Stimulated activated CD8-positive, alpha-beta memory T cell treated with anti-CD3 and anti-CD28 coated beads, Interleukin-4, amount 100 ng/mL, for 48 hours (primary cell): Measurements from ENCODE around the gene SMYD5.
"Not testable (repeated sequence)": the region's sequence is repeated elsewhere in the genome, so short reads cannot be mapped to it uniquely, and the experiment has no call there.

Source experiments
- DNase-seq: peaks from one replicate; pipeline ENCODE4 v3.0.0-alpha.2; 2020

The SMYD5 gene

DNA sequence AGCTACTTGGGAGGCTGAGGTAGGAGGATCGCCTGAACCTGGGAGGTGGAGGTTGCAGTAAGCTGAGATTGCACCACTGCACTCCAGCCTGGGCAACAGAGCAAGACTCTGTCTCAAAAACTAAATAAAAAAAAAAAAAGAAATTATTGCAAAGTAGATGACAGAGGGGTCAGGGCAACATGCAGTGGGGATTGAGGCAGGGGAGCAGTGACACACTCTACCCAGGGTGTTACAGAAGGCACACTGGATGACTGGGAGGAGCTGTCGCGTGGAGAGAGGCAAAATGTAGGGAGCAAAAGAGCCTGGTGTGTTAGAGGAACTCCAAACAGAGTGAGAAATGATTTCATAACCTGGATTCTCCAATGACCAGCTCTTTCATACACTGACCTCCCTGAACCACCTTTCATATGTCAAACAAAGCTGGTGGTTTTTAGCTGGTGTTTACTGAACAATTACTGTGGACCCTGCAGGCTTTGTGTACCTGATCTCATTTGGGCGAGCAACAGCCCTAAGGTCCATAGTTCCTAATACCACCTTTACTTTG, 48.1 kb downstream of the SMYD5 start:
- DNase-seq, result no peak

DNA sequence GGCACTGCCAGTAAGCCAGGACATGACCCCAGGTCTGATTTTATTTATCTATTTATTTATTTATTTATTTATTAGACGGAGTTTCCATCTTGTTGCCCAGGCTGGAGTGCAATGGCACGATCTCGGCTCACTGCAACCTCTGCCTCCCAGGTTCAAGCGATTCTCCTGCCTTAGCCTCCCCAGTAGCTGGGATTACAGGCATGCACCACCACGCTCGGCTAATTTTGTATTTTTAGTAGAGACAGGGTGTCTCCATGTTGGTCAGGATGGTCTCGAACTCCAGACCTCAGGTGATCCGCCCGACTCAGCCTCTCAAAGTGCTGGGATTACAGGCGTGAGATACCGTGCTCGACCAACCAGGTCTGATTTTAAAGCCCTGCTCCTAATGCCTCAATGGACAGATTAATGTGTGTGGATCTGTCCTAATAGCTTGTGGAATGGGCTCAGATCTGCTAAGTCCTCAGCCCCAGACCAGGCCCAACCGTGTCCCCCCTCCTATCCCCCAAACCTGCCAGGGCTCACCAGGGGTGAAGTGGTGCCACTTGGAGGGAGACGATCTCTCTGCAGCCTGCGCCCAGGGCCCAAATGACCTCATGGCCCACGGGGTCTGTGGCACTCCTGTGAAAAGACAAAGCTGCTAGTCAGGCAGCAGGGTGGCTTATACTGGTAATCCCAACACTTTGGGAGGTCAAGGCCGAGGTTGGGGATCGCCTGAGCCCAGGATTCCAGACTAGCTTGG, 48.8 kb downstream of the SMYD5 start:
- DNase-seq, result not testable (repeated sequence)

DNA sequence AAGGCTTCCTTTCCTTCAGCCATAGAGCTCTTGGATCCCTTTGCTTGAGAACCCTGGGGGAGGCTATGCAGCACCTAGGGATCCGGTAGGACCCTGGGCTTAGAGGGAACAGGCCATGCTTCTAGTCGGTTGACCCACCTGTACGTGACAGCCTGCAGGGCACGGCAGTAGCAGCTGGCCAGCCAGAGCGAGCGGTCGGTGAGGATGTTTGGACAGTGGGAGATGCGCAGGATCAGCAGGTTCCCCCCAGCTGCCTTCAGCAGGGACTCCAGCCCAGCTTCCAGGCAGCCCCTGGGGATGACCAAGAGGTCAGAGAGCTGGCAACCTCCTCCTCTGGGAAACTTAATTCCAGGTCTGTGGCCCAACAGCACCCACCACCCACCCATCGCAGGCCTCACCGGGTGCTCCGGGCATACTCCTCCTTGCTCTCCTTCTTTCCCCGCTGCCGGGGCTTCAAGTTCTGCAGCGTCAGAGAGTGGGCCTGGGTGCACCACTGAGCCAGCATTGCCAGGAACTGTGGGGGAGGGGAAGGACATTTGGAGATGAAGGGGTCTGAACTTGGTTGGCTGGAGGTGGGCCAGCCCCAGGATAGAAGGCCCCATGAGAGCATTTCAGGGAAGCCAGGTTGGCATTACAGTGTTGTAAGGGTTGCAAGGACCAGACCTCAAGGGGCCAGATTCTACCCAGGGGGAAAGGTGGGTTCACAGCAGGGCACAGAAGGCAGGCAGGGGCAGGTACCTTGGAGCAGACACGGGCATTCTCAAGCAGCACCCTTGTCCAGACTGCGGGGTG, 49.7 kb downstream of the SMYD5 start:
- no peak for DNase-seq

GRCh38 chr2:73264332-73264606, 50.2 kb downstream of the SMYD5 start:
- DNase-seq, result no peak

DNA sequence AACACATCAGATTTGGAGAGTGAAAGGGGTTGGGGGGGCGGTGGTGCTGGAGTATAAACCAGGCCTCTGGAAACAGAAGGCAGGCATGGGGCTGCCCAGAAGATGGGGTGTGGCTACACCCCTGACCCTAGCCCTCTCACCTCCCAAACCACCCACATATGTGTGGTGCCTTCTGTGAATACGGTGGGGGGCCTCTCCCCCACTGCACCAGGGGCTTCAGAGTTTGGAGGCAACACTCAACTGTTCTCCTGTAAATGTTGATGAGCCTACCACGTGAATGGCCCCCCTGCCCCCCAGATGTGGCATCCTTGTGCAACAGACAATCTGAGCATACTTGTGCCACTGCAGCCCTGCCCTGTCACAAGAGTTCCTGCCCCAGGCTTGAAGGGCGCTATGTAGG, 50.7 kb downstream of the SMYD5 start:
- no peak for DNase-seq

- no peak for DNase-seq
Measured at GRCh38 chr2:73265298-73266060, 51.4 kb downstream of the SMYD5 start.

DNA sequence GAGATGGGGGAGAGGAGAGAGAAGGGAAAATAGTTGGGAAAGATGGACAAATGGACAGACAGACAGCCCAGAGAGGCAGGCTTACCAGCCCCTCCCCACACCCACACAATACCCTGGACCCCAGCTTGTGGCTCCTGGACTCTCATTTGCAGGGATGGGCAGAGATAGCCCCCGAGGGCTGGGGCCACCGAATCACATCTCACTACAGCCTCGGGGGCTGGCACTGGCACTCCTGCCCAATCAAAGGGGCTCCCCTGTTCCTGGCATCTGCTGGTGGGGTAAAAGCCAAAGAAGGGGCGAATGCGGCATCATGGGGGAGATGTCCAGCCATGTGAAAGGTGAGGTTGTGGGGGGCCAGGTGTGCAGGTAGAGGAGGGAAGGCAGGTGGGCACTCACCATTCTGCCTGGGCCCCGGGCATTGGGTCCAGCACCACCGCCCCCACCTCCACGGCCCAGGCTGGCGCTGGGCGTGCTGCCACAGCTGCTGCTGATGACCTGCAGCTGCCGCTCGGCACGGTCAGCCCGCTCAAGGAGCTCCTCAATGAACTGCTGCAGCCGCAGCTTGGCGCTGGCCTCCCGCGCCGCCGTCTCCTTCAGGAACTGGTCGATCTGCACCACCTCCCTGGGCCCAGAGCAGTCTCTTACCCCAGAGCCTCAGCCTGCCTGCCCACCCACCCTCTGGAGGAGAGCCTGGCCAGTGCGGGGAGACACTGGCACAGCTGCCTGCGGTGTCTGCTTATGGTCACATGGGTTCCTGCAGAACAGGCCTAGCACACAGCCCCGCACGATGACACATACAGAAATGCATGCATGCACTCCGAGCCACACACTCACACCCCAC, 52.2 kb downstream of the SMYD5 start:
- no peak for DNase-seq

DNA sequence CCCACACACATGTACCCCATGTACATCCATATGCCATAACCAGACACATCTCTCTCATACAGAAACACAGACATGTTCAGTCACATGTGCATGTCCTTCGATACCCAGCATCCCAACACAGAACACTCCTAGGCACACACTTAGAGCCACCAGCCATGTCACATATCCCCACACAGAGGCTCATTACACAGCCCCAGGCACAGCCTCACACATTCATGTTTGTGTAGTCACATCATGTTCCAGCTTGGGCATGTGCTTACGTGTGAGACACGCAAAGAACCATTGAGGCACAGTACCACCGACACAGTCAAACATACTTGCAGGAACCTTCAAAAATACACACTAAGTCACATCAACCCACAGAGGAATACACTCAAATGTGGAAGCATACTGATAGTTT, 53.0 kb downstream of the SMYD5 start:
- DNase-seq, result no peak

GRCh38 chr2:73268366-73268829, 54.4 kb downstream of the SMYD5 start:
- no peak for DNase-seq

GRCh38 chr2:73268830-73269685, 55.0 kb downstream of the SMYD5 start:
- peak; percentile 74 for DNase-seq

DNA sequence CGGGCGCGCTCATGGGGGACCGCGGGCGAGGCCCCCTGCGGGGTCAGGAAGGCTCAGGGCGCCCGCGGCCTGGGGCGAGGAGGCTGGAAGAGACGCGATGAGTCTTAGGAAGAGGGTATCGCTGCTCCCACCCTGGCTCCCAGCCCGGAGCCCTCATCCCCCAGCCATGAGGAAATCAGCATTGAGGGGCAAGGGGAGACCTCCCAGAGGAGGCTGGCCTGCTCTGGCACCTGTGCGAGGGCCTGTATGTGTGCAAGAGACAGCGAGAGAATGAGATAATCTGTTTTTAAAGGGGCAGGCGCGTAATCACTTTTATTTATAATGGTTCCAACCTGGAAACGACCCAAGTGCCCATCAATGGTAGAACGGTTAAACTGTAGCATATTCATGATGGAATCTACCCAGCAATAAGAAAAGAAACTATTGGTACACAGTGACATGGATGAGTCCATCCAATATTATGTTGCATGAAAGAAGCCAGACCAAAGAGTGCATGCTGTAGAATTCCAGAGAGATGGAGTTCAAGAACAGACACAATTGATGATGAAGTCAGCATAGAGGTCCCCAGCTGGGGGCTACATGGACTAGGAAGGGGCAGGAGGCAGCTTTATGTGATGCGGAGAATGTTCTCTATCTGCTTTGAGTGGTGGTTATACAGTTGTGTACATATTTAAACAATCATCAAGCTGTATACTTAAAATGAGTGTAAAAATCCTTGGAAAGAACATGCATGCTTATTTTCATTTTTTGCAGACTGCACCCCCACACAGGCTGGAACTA, 55.8 kb downstream of the SMYD5 start:
- DNase-seq, result no peak

DNA sequence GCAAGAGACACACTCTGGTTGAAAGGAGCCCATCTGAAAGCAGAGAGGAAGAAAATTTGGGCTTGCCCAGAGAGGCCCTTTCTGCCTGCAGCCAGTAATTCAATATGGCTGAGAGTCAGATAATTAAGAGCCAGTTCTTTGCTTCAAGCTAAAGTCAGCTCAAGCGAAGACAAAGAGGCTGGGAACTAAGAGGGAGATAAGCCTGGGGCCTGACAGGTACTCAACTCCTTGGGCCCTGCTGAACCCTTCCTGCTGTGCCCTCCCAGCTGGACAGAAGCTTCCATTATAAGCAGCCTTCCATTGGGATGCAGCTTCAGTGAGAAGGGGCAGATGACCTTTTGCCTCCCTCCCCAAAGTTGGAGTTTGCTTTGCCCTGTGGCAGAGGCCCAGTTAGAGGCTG, 58.2 kb downstream of the SMYD5 start:
- no peak for DNase-seq
